Measurements from ENCODE around the gene WDR93.
A peak's percentile ranks its signal among the peaks of the same experiment; 100 is the strongest.
"Not testable (repeated sequence)": the region's sequence is repeated elsewhere in the genome, so short reads cannot be mapped to it uniquely, and the experiment has no call there.

Gene WDR93

GRCh38 chr15:89673165-89673512, 17.5 kb upstream of the WDR93 start:
- H3K36me3 ChIP-seq (ENCODE audit: insufficient read depth, low read length), result no peaks in the 10 kb centered on the region
- no peaks in the 10 kb centered on the region for H3K27me3 ChIP-seq (ENCODE audit: control insufficient read depth, insufficient read depth, low read length)
- no peaks in the 10 kb centered on the region for H3K9me3 ChIP-seq (replicated peaks; ENCODE audit: low read length)
- no peak overlapping the region for H3K4me3 ChIP-seq (ENCODE audit: low read length)
- H3K4me1 ChIP-seq (ENCODE audit: control insufficient read depth, insufficient read depth, low read length), result peaks cover 3% of the 10 kb centered on the region
- H3K9ac ChIP-seq (ENCODE audit: low read depth, low read length), result no peak overlapping the region
- no peak overlapping the region for H3K4me2 ChIP-seq (ENCODE audit: low read length)

GRCh38 chr15:89674526-89674925, 16.1 kb upstream of the WDR93 start:
- no peaks in the 10 kb centered on the region for H3K9me3 ChIP-seq (replicated peaks; ENCODE audit: low read length)
- no peak overlapping the region for H3K9ac ChIP-seq (ENCODE audit: low read depth, low read length)
- H3K4me3 ChIP-seq (ENCODE audit: low read length), result no peak overlapping the region
- H3K36me3 ChIP-seq (ENCODE audit: insufficient read depth, low read length), result no peaks in the 10 kb centered on the region
- H3K27me3 ChIP-seq (ENCODE audit: control insufficient read depth, insufficient read depth, low read length), result no peaks in the 10 kb centered on the region
- H3K4me2 ChIP-seq (ENCODE audit: low read length), result no peak overlapping the region
- H3K4me1 ChIP-seq (ENCODE audit: control insufficient read depth, insufficient read depth, low read length), result peaks cover 6% of the 10 kb centered on the region

GRCh38 chr15:89675606-89676005, 15.0 kb upstream of the WDR93 start:
- Histone ChIP-seq H3K4me2 (ENCODE audit: low read length) (no peak overlapping the region), H3K4me1 (ENCODE audit: control insufficient read depth, insufficient read depth, low read length) (peaks cover 16% of the 10 kb centered on the region), H3K9me3 (replicated peaks; ENCODE audit: low read length) (no peaks in the 10 kb centered on the region), H3K36me3 (ENCODE audit: insufficient read depth, low read length) (no peaks in the 10 kb centered on the region), H3K9ac (ENCODE audit: low read depth, low read length) (no peak overlapping the region), H3K4me3 (ENCODE audit: low read length) (no peak overlapping the region), H3K27me3 (ENCODE audit: control insufficient read depth, insufficient read depth, low read length) (no peaks in the 10 kb centered on the region)

- Histone ChIP-seq H3K36me3 (ENCODE audit: insufficient read depth, low read length) (no peaks in the 10 kb centered on the region), H3K9me3 (replicated peaks; ENCODE audit: low read length) (no peaks in the 10 kb centered on the region), H3K4me1 (ENCODE audit: control insufficient read depth, insufficient read depth, low read length) (peaks cover 23% of the 10 kb centered on the region), H3K9ac (ENCODE audit: low read depth, low read length) (no peak overlapping the region), H3K27me3 (ENCODE audit: control insufficient read depth, insufficient read depth, low read length) (no peaks in the 10 kb centered on the region), H3K4me2 (ENCODE audit: low read length) (no peak overlapping the region), H3K4me3 (ENCODE audit: low read length) (no peak overlapping the region)
Measured at GRCh38 chr15:89677381-89677780, 13.2 kb upstream of the WDR93 start.

- Histone ChIP-seq H3K9ac (ENCODE audit: low read depth, low read length) (no peak within 1 kb of the TSS), H3K9me3 (replicated peaks; ENCODE audit: low read length) (no peaks in the 10 kb centered on the region), H3K36me3 (ENCODE audit: insufficient read depth, low read length) (peaks cover 4% of the 10 kb centered on the region), H3K27me3 (ENCODE audit: control insufficient read depth, insufficient read depth, low read length) (no peaks in the 10 kb centered on the region), H3K4me3 (ENCODE audit: low read length) (no peak within 1 kb of the TSS), H3K4me2 (ENCODE audit: low read length) (peak within 1 kb of the TSS; percentile 56), H3K4me1 (ENCODE audit: control insufficient read depth, insufficient read depth, low read length) (peaks cover 21% of the 10 kb centered on the region)
Measured at GRCh38 chr15:89679212-89679611, 11.4 kb upstream of the WDR93 start, which contains the start of gene PLIN1. Gene PLIN1, minus strand, starts transcription at chr15:89679367. Its CDS starts 1,878 bp downstream, at chr15:89677489.

- H3K4me3 ChIP-seq (ENCODE audit: low read length), result no peak overlapping the region
- no peak overlapping the region for H3K9ac ChIP-seq (ENCODE audit: low read depth, low read length)
- H3K4me1 ChIP-seq (ENCODE audit: control insufficient read depth, insufficient read depth, low read length), result peaks cover 21% of the 10 kb centered on the region
- no peaks in the 10 kb centered on the region for H3K27me3 ChIP-seq (ENCODE audit: control insufficient read depth, insufficient read depth, low read length)
- peak overlapping the region; percentile 56 for H3K4me2 ChIP-seq (ENCODE audit: low read length)
- H3K9me3 ChIP-seq (replicated peaks; ENCODE audit: low read length), result no peaks in the 10 kb centered on the region
- peaks cover 4% of the 10 kb centered on the region for H3K36me3 ChIP-seq (ENCODE audit: insufficient read depth, low read length)
Measured at GRCh38 chr15:89680282-89680873, 10.2 kb upstream of the WDR93 start.

- Histone ChIP-seq H3K4me1 (ENCODE audit: control insufficient read depth, insufficient read depth, low read length) (peaks cover 21% of the 10 kb centered on the region), H3K9ac (ENCODE audit: low read depth, low read length) (no peak overlapping the region), H3K9me3 (replicated peaks; ENCODE audit: low read length) (no peaks in the 10 kb centered on the region), H3K4me3 (ENCODE audit: low read length) (no peak overlapping the region), H3K4me2 (ENCODE audit: low read length) (no peak overlapping the region), H3K36me3 (ENCODE audit: insufficient read depth, low read length) (peaks cover 4% of the 10 kb centered on the region), H3K27me3 (ENCODE audit: control insufficient read depth, insufficient read depth, low read length) (no peaks in the 10 kb centered on the region)
Measured at GRCh38 chr15:89681146-89681545, 9.5 kb upstream of the WDR93 start.

GRCh38 chr15:89685995-89686394, 4.6 kb upstream of the WDR93 start:
- no peak overlapping the region for H3K4me2 ChIP-seq (ENCODE audit: low read length)
- H3K4me1 ChIP-seq (ENCODE audit: control insufficient read depth, insufficient read depth, low read length), result peaks cover 4% of the 10 kb centered on the region
- no peaks in the 10 kb centered on the region for H3K27me3 ChIP-seq (ENCODE audit: control insufficient read depth, insufficient read depth, low read length)
- no peak overlapping the region for H3K4me3 ChIP-seq (ENCODE audit: low read length)
- H3K36me3 ChIP-seq (ENCODE audit: insufficient read depth, low read length), result peaks cover 4% of the 10 kb centered on the region
- H3K9me3 ChIP-seq (replicated peaks; ENCODE audit: low read length), result no peaks in the 10 kb centered on the region
- no peak overlapping the region for H3K9ac ChIP-seq (ENCODE audit: low read depth, low read length)

- H3K4me3 ChIP-seq (ENCODE audit: low read length), result no peak overlapping the region
- H3K4me1 ChIP-seq (ENCODE audit: control insufficient read depth, insufficient read depth, low read length), result no peaks in the 10 kb centered on the region
- no peak overlapping the region for H3K4me2 ChIP-seq (ENCODE audit: low read length)
- H3K9me3 ChIP-seq (replicated peaks; ENCODE audit: low read length), result no peaks in the 10 kb centered on the region
- no peak overlapping the region for H3K9ac ChIP-seq (ENCODE audit: low read depth, low read length)
- peaks cover 4% of the 10 kb centered on the region for H3K36me3 ChIP-seq (ENCODE audit: insufficient read depth, low read length)
- H3K27me3 ChIP-seq (ENCODE audit: control insufficient read depth, insufficient read depth, low read length), result no peaks in the 10 kb centered on the region
Measured at GRCh38 chr15:89686522-89686921, 4.1 kb upstream of the WDR93 start.

- Histone ChIP-seq H3K9ac (ENCODE audit: low read depth, low read length) (peak overlapping the region; percentile 70), H3K4me3 (ENCODE audit: low read length) (peak overlapping the region; percentile 93)
- H3K27me3 ChIP-seq (ENCODE audit: control insufficient read depth, insufficient read depth, low read length), result not testable (repeated sequence)
Measured at GRCh38 chr15:89689930-89690275, 708 bp upstream of the WDR93 start.

GRCh38 chr15:89693091-89693490, 2.5 kb downstream of the WDR93 start:
- Histone ChIP-seq H3K4me2 (ENCODE audit: low read length) (no peak overlapping the region), H3K27me3 (ENCODE audit: control insufficient read depth, insufficient read depth, low read length) (peaks cover 12% of the 10 kb centered on the region), H3K4me3 (ENCODE audit: low read length) (no peak overlapping the region), H3K9me3 (replicated peaks; ENCODE audit: low read length) (no peaks in the 10 kb centered on the region), H3K36me3 (ENCODE audit: insufficient read depth, low read length) (no peaks in the 10 kb centered on the region), H3K4me1 (ENCODE audit: control insufficient read depth, insufficient read depth, low read length) (no peaks in the 10 kb centered on the region), H3K9ac (ENCODE audit: low read depth, low read length) (no peak overlapping the region)

More at GRCh38 chr15:89689930-89690275, 708 bp upstream of the WDR93 start:
- H3K4me1 ChIP-seq (ENCODE audit: control insufficient read depth, insufficient read depth, low read length); H3K9me3 ChIP-seq (replicated peaks; ENCODE audit: low read length); H3K36me3 ChIP-seq (ENCODE audit: insufficient read depth, low read length): not testable (repeated sequence)
- peak overlapping the region; percentile 95 for H3K4me2 ChIP-seq (ENCODE audit: low read length)

GRCh38 chr15:89693696-89694095, 3.1 kb downstream of the WDR93 start:
- peaks cover 16% of the 10 kb centered on the region for H3K27me3 ChIP-seq (ENCODE audit: control insufficient read depth, insufficient read depth, low read length)
- no peaks in the 10 kb centered on the region for H3K36me3 ChIP-seq (ENCODE audit: insufficient read depth, low read length)
- no peaks in the 10 kb centered on the region for H3K4me1 ChIP-seq (ENCODE audit: control insufficient read depth, insufficient read depth, low read length)
- no peaks in the 10 kb centered on the region for H3K9me3 ChIP-seq (replicated peaks; ENCODE audit: low read length)
- H3K9ac ChIP-seq (ENCODE audit: low read depth, low read length), result no peak overlapping the region
- H3K4me2 ChIP-seq (ENCODE audit: low read length), result no peak overlapping the region
- H3K4me3 ChIP-seq (ENCODE audit: low read length), result no peak overlapping the region

Data from skeletal muscle satellite cell (primary cell).